Measurements from ENCODE around the gene CELF3.

The CELF3 gene

GRCh38 chr1:151720974-151721787 lies 4.6 kb upstream of the CELF3 start, which contains the start of gene RIIAD1:
Gene RIIAD1 (plus strand): TSS chr1:151721522. CDS start chr1:151721537, 15 bp downstream.
- no peak for DNase-seq (ENCODE audit: low spot score)

DNA sequence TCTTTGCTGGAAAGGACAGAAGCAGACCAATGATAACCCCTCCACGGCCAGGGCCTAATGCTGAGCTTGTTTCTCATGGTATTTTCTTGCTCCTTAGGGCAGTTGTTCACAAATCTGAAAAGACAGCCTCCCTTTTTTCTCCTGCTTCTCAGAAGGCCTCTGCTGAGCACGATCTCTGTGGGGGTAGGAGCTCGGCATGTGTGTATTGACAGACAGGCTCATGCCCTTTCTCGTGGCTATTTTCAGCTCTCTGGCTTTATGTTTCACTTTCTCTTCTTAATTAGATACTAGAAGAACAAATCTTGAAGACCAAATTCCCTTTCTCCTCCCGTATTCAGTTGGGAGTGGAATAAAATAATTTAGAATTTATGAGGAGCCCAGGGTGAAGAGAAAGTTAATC lies 4.0 kb upstream of the CELF3 start:
- DNase-seq (ENCODE audit: low spot score) (no peak), FAIRE-seq (no peak)

More at GRCh38 chr1:151720974-151721787, 4.6 kb upstream of the CELF3 start, which contains the start of gene RIIAD1:
- no peak for FAIRE-seq

- FAIRE-seq (no peak), DNase-seq (ENCODE audit: low spot score) (no peak)
Observed at GRCh38 chr1:151720125-151720524, 3.5 kb upstream of the CELF3 start.

GRCh38 chr1:151718666-151719065 lies 2.1 kb upstream of the CELF3 start:
- FAIRE-seq: no peak
- no peak for DNase-seq (ENCODE audit: low spot score)

DNA sequence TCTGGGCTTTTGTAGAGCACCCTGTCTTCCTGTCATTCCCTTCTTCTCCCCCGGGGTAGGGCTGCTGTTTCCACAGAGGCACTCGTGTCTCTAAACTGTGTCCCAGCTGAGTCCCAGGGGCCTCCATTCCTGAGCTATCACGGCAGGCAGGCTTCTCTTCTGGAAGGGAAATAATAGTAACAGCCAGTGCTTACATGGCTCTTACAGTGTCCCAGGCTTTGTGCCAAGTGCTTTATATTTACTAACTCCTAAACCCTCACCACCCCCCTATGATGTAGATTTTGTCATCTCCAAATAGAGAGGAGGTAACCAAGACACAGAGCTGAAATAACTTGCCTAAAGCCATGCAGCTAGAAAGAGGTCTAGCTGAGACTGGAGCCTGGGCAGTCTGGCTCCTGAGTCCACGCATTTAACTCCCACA lies 1.4 kb upstream of the CELF3 start:
- no peak for FAIRE-seq
- DNase-seq (ENCODE audit: low spot score): no peak

- DNase-seq (ENCODE audit: low spot score) (no peak), FAIRE-seq (no peak)
Observed at GRCh38 chr1:151716405-151716762, 219 bp downstream of the CELF3 start.

DNA sequence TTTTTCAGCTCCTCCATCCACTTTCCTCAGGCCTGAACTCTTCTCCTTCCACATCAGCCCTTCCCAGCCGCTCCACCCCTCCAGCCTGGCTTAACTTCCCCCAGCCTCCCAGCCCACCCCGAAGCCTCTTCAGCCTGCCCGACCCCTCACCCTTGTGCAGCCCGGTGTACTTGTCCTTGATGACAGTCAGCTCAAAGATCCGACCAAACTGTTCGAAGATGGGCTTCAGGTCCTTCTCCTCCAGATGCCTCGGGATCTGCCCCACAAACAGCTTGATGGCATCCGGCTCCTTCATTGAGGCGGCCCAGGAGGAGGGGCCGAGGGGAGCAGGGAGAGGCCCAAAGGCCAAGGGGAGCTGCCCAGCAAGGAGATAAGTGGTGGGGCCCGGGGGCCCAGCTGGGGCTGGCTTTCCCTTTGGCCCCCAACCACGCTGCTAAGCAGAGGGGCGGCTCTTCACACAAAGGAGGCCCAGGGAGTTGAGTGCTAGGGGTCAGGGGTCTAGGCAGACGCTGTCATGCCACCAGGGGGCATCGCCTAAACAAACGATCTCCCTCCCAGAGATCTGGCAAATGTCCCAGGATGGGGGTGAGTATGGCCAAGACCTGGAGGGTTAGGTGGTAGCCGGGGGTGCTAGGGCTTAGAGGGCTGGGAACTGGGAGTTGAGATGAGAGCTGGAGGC lies 738 bp downstream of the CELF3 start:
- no peak for FAIRE-seq
- DNase-seq (ENCODE audit: low spot score): no peak

- DNase-seq (ENCODE audit: low spot score): no peak
- no peak for FAIRE-seq
Observed at GRCh38 chr1:151714820-151715725, 1.5 kb downstream of the CELF3 start.

DNA sequence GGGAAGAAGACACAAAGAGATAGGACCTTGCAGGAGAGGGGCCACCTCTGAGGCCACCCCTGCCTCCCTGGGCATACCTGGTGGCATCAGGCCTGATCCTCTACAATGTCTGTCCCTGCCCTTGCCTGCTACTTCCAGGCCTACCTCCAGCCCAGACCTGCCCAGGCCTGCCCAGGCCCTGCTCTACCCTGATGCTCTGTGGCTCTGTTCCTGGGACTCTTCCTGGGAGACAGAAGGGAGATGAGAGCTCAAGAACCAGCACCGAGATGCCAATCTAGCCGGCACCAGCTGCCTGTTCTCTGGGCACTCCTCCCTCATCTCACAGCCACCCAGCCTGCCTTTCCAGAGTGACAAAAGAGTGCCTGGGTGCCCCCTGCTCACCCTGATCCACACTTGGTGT lies 2.7 kb downstream of the CELF3 start:
- FAIRE-seq: no peak
- no peak for DNase-seq (ENCODE audit: low spot score)

DNA sequence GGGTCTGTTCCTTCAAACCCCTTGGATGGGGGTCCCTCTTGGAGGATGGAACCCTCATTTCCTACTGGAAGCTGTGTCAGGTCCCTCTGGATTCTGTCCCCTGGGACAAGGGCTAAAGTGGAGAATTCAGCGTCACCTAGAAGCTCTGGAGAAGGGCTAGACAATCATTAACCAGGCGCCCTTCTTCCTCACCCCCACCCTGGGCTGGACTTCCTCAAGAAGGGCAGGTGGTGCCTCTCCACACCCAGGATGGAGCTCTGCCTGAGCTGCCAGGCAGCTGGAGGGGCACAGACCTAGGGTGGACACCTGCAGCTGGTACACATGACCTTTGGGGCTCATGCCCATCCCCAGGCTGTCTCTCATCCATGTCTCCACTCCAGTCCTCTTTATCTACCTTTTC lies 3.6 kb downstream of the CELF3 start:
- FAIRE-seq: no peak
- no peak for DNase-seq (ENCODE audit: low spot score)

- FAIRE-seq (no peak), DNase-seq (ENCODE audit: low spot score) (no peak)
Observed at GRCh38 chr1:151711951-151712350, 4.7 kb downstream of the CELF3 start.

GRCh38 chr1:151711044-151711800 lies 5.4 kb downstream of the CELF3 start:
- no peak for DNase-seq (ENCODE audit: low spot score)
- no peak for FAIRE-seq

GRCh38 chr1:151710187-151710840 lies 6.3 kb downstream of the CELF3 start:
- DNase-seq (ENCODE audit: low spot score) (peak; percentile 28), FAIRE-seq (no peak)

GRCh38 chr1:151708891-151709290 lies 7.7 kb downstream of the CELF3 start:
- no peak for FAIRE-seq
- DNase-seq (ENCODE audit: low spot score): no peak

DNA sequence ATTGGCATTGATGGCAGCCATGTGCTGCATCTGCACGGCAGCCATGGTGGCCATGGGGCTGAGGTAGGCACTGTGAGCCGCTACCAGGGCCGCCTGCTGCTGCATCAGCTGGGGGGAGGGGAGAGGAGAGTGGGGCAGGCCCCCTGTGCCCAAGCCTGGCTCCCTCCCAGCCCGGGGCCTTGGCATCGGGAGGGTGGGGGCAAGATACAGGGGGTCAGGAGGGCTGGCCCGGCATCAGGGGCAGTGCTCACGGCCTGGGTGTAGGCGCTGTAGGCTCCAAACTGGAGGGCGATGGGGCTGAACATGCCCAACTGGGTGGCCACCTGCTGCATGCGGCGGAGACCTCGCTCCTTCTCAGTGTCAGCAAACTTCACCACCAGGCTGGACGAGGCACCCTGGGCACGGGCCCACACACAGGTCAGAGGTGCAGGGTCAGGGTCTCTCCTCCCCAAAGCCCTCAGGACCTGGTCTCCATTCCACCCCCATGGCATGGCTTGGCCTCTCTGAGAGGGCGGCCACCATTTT lies 9.0 kb downstream of the CELF3 start:
- no peak for FAIRE-seq

GRCh38 chr1:151706464-151707415 lies 9.9 kb downstream of the CELF3 start:
- no peak for DNase-seq (ENCODE audit: low spot score)

More for the DNA sequence above, 9.0 kb downstream of the CELF3 start:
- DNase-seq (ENCODE audit: low spot score): no peak

GRCh38 chr1:151705753-151706463 lies 10.7 kb downstream of the CELF3 start:
- FAIRE-seq (no peak), DNase-seq (ENCODE audit: low spot score) (no peak)

More at GRCh38 chr1:151706464-151707415, 9.9 kb downstream of the CELF3 start:
- no peak for FAIRE-seq

DNA sequence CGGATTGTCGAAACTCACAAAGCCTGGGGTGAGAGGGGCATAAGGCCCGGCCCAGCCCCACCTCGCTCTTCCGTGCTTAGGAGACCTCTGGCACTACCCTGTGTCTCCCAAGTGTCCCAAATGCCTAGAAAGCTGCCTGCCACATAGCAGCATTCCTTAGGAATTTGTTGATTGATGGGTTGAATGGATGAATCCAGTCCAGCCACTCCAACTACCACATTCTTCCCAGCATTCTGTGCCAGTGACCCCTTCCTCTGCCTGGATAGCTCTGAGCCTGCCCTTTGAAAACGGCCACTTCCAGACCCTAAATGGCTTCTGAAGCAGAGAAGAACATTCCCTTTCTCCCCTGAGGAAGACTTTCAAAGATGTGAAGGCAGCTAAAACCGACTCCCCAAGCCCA lies 11.5 kb downstream of the CELF3 start:
- FAIRE-seq (no peak), DNase-seq (ENCODE audit: low spot score) (no peak)

Data from RCC 7860 (cell line).